Measurements from ENCODE around the gene METTL9.

Gene METTL9

GRCh38 chr16:21702276-21702675, 102.9 kb downstream of the METTL9 start:
- DNase-seq (ENCODE audit: low spot score): no peak
- no peak for TF ChIP-seq CTCF (IDR thresholded peaks at IDR 0.05; ENCODE audit: extremely low read depth, missing control alignments)

- no peak for DNase-seq (ENCODE audit: low spot score)
- no peak for TF ChIP-seq CTCF (IDR thresholded peaks at IDR 0.05; ENCODE audit: extremely low read depth, missing control alignments)
Measured at GRCh38 chr16:21703156-21703555, 103.8 kb downstream of the METTL9 start.

GRCh38 chr16:21703589-21704174, 104.3 kb downstream of the METTL9 start:
- DNase-seq (ENCODE audit: low spot score): peak; percentile 22
- TF ChIP-seq CTCF (IDR thresholded peaks at IDR 0.05; ENCODE audit: extremely low read depth, missing control alignments): no peak

GRCh38 chr16:21704266-21704665, 104.9 kb downstream of the METTL9 start:
- TF ChIP-seq CTCF (IDR thresholded peaks at IDR 0.05; ENCODE audit: extremely low read depth, missing control alignments): no peak
- no peak for DNase-seq (ENCODE audit: low spot score)

- no peak for TF ChIP-seq CTCF (IDR thresholded peaks at IDR 0.05; ENCODE audit: extremely low read depth, missing control alignments)
- no peak for DNase-seq (ENCODE audit: low spot score)
Measured at GRCh38 chr16:21704733-21705132, 105.4 kb downstream of the METTL9 start.
